ENCODE results near the gene YPEL3. TPM values are rescaled to one million over a fixed set of nuclear protein-coding genes. Genes with fewer than 3 reads are reported as not detected.

The YPEL3 gene
- total RNA-seq, 4 donors from 2014 or later = 97.2 to 197 (median 154) TPM

DNA sequence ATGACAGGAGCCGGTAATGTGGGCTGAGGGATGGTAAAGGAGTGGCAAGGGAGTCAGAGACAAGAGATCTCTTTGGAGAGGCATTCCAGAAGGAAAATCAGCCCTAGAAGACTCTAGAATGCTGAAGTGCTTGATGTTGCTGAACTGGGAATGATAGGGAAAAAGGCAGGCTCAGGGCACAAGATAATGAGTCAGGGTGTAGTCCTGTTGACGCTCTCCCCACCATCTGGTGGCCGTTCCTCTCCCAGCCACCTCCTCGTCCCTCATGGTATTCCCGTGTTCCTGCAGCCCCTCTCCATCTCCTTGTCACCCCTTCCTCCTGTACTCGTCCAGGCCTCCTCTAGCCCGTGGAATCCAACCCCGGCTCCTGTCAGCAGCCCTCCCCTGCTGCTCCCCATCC lies 41.6 kb downstream of the YPEL3 start:
- Histone ChIP-seq H3K9me3 (no peaks in the 10 kb centered on the region), H3K27me3 (no peaks in the 10 kb centered on the region), H3K27ac (no peak overlapping the region), H3K4me1 (peaks cover 7% of the 10 kb centered on the region in 2 donors), H3K36me3 (no peaks in the 10 kb centered on the region), H3K4me3 (no peak overlapping the region)
- no peak for TF ChIP-seq POLR2A (IDR thresholded peaks at IDR 0.05)
- TF ChIP-seq CTCF (IDR thresholded peaks at IDR 0.05 in 4 of 5, conservative IDR thresholded peaks at IDR 0.05 in 1 of 5) = no peak
- in situ Hi-C loops (cut with MboI; ENCODE audit: low sequenced_read_pairs in 4 of 4) (loop anchor here in 2 of 4 donors (5.0 to 25.0 kb wide), 3 partner anchors 63 to 358 kb away; partner anchors contain the start of genes CD2BP2 (in 1 of the 2), MYL11 (in 1 of the 2), TBC1D10B (in 1 of the 2) and ZNF771 (in 1 of the 2)), intact Hi-C loops (cut with DNase I; ENCODE audit: low total_unique reads) (no loop called here)
- ATAC-seq (no peak), DNase-seq (no peak)

- intact Hi-C loops (cut with DNase I; ENCODE audit: low total_unique reads) (no loop called here), in situ Hi-C loops (cut with MboI; ENCODE audit: low sequenced_read_pairs in 4 of 4) (loop anchor here in 2 of 4 donors (5.0 to 25.0 kb wide), 3 partner anchors 64 to 359 kb away; partner anchors contain the start of genes CD2BP2 (in 1 of the 2), MYL11 (in 1 of the 2), TBC1D10B (in 1 of the 2) and ZNF771 (in 1 of the 2))
- Histone ChIP-seq H3K36me3 (no peaks in the 10 kb centered on the region), H3K27me3 (no peaks in the 10 kb centered on the region), H3K4me3 (peak overlapping the region; percentile 57 to 82 (median 78)), H3K9me3 (no peaks in the 10 kb centered on the region), H3K27ac (peak overlapping the region in 2 of 4 donors; percentile 16 to 17), H3K4me1 (peaks cover 7% of the 10 kb centered on the region in 2 donors)
- TF ChIP-seq POLR2A (IDR thresholded peaks at IDR 0.05) (no peak), CTCF (IDR thresholded peaks at IDR 0.05 in 4 of 5, conservative IDR thresholded peaks at IDR 0.05 in 1 of 5) (no peak)
- peak; percentile 6 to 12 for ATAC-seq
- no peak for DNase-seq
These were observed 42.5 kb downstream of the YPEL3 start for GRCh38 chr16:30053376-30054015.

DNA sequence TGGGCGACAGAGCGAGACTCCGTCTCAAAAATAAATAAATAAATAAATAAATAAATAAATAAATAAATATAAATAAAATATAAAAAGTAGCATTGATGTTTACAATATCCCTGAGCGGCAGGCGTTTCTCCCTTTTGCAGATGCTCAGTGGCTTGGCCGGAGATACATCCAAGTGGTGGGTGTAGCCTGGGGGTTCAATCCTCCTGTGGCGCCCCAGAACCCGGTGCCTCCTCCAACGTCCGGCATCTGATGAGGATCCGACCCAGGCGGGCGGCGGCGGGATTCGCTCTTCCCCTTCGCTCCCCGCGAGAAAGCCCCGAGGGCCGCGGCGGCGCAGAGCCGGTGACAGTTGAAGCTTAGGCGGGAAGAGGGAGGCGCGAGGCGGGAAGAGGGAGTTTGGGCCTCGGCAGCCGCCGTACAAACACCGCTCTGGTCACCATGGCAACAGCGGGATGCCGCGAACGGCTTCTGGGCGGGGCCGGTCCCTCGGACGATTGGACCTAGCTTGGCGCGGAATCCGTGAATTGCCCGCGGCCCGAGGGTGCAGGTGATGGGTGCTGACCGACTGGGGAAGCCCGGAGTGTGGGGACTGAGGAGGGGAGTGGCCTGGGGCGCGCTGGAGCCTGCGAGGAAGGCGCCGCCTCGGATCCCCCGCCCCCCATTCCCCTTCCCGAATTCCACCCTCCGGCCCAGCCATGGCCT lies 43.2 kb downstream of the YPEL3 start:
- Histone ChIP-seq H3K36me3 (no peaks in the 10 kb centered on the region), H3K4me1 (peaks cover 7% of the 10 kb centered on the region in 2 donors), H3K4me3 (peak overlapping the region; percentile 57 to 82 (median 78)), H3K9me3 (no peaks in the 10 kb centered on the region), H3K27ac (peak overlapping the region in 2 of 4 donors; percentile 16 to 17), H3K27me3 (no peaks in the 10 kb centered on the region)
- peak; percentile 80 to 82 for ATAC-seq
- intact Hi-C loops (cut with DNase I; ENCODE audit: low total_unique reads) (no loop called here), in situ Hi-C loops (cut with MboI; ENCODE audit: low sequenced_read_pairs in 4 of 4) (loop anchor here in 2 of 4 donors (5.0 to 25.0 kb wide), 3 partner anchors 64 to 359 kb away; partner anchors contain the start of genes CD2BP2 (in 1 of the 2), MYL11 (in 1 of the 2), TBC1D10B (in 1 of the 2) and ZNF771 (in 1 of the 2))
- TF ChIP-seq CTCF (IDR thresholded peaks at IDR 0.05 in 4 of 5, conservative IDR thresholded peaks at IDR 0.05 in 1 of 5) (no peak), POLR2A (IDR thresholded peaks at IDR 0.05) (no peak)
- peak; percentile 78 to 84 for DNase-seq

GRCh38 chr16:30051518-30051917 lies 44.5 kb downstream of the YPEL3 start:
- no peaks in the 10 kb centered on the region for H3K27me3 ChIP-seq
- peaks cover 7% of the 10 kb centered on the region in 2 donors for H3K4me1 ChIP-seq
- H3K4me3 ChIP-seq = no peak overlapping the region
- in situ Hi-C loops (cut with MboI; ENCODE audit: low sequenced_read_pairs in 4 of 4) (loop anchor here in 2 of 4 donors (5.0 to 25.0 kb wide), 3 partner anchors 66 to 361 kb away; partner anchors contain the start of genes CD2BP2 (in 1 of the 2), MYL11 (in 1 of the 2), TBC1D10B (in 1 of the 2) and ZNF771 (in 1 of the 2)), intact Hi-C loops (cut with DNase I; ENCODE audit: low total_unique reads) (no loop called here)
- H3K27ac ChIP-seq = no peak overlapping the region
- H3K9me3 ChIP-seq = no peaks in the 10 kb centered on the region
- no peak for TF ChIP-seq CTCF (IDR thresholded peaks at IDR 0.05 in 4 of 5, conservative IDR thresholded peaks at IDR 0.05 in 1 of 5)
- TF ChIP-seq POLR2A (IDR thresholded peaks at IDR 0.05) = no peak
- DNase-seq (no peak), ATAC-seq (no peak)
- no peaks in the 10 kb centered on the region for H3K36me3 ChIP-seq
